HG02642 (cell line): Measurements from ENCODE around the gene SEMA5A.

Experiments used
- ATAC-seq: cut with Tn5 transposase; IDR thresholded peaks from one replicate; pipeline ENCODE4 v1.9.1; 2021; ENCODE audit warnings: mild to moderate bottlenecking; ENCODE audit not compliant: unreplicated experiment, poor library complexity

The SEMA5A gene

GRCh38 chr5:9340085-9340484, 205.8 kb downstream of the SEMA5A start:
- no peak for ATAC-seq

GRCh38 chr5:9339206-9339818, 206.6 kb downstream of the SEMA5A start:
- peak; percentile 65 for ATAC-seq

GRCh38 chr5:9338796-9339195, 207.1 kb downstream of the SEMA5A start:
- ATAC-seq: no peak

GRCh38 chr5:9337928-9338595, 207.8 kb downstream of the SEMA5A start:
- ATAC-seq: no peak

GRCh38 chr5:9335754-9336495, 209.9 kb downstream of the SEMA5A start:
- no peak for ATAC-seq

- no peak for ATAC-seq
Measured at GRCh38 chr5:9335269-9335668, 210.6 kb downstream of the SEMA5A start.

GRCh38 chr5:9332026-9332425, 213.8 kb downstream of the SEMA5A start:
- no peak for ATAC-seq

GRCh38 chr5:9331372-9331771, 214.5 kb downstream of the SEMA5A start:
- no peak for ATAC-seq

- ATAC-seq: no peak
Measured at GRCh38 chr5:9329125-9329524, 216.8 kb downstream of the SEMA5A start.

- no peak for ATAC-seq
Measured at GRCh38 chr5:9325549-9325948, 220.3 kb downstream of the SEMA5A start.

GRCh38 chr5:9324348-9325077, 221.4 kb downstream of the SEMA5A start:
- no peak for ATAC-seq

GRCh38 chr5:9320652-9321051, 225.2 kb downstream of the SEMA5A start:
- ATAC-seq: no peak

GRCh38 chr5:9318031-9318430, 227.8 kb downstream of the SEMA5A start:
- ATAC-seq: no peak

- no peak for ATAC-seq
Measured at GRCh38 chr5:9316733-9317132, 229.1 kb downstream of the SEMA5A start.

GRCh38 chr5:9316041-9316440, 229.8 kb downstream of the SEMA5A start:
- ATAC-seq: no peak

GRCh38 chr5:9314558-9314957, 231.3 kb downstream of the SEMA5A start:
- ATAC-seq: no peak

GRCh38 chr5:9313751-9314150, 232.1 kb downstream of the SEMA5A start:
- no peak for ATAC-seq

- ATAC-seq: no peak
Measured at GRCh38 chr5:9307150-9307549, 238.7 kb downstream of the SEMA5A start.

- ATAC-seq: no peak
Measured at GRCh38 chr5:9302218-9302617, 243.7 kb downstream of the SEMA5A start.

GRCh38 chr5:9301200-9301599, 244.7 kb downstream of the SEMA5A start:
- ATAC-seq: no peak

GRCh38 chr5:9297134-9297533, 248.7 kb downstream of the SEMA5A start:
- no peak for ATAC-seq
